GM23338 (cell line): ENCODE results near the gene IFT43. TPM values are rescaled to one million over a fixed set of nuclear protein-coding genes. Genes with fewer than 3 reads are reported as not detected.

Experiments used
- ATAC-seq: fragments of 200-7000 bp; cut with Tn5 transposase; 3 replicates; pipeline ENCODE4 v1.9.1; 2020
- DNase-seq: peaks from one replicate; pipeline ENCODE4 v3.0.0-alpha.2; 2015; ENCODE audit warnings: low spot score
- H2AFZ ChIP-seq: fragments of 200-600 bp; sonication (generic); 2 replicates; pipeline ENCODE4 v1.8.0; 2016; ENCODE audit warnings: antibody characterized with exemption, mild to moderate bottlenecking, moderate library complexity
- H3F3A ChIP-seq: fragments of 200-600 bp; sonication (generic); replicated peaks from 2 replicates; pipeline ENCODE4 v1.8.0; 2017; ENCODE audit warnings: antibody characterized with exemption, mixed run types, low read depth
- H3K27ac ChIP-seq: fragments of 200-600 bp; sonication (generic); 2 replicates; pipeline ENCODE4 v1.6.1; 2016; ENCODE audit warnings: low read depth
- H3K27me3 ChIP-seq: fragments of 200-600 bp; sonication (generic); 2 replicates; pipeline ENCODE4 v1.8.0; 2016; ENCODE audit warnings: mild to moderate bottlenecking, mixed run types, moderate library complexity; ENCODE audit not compliant: insufficient read depth
- H3K36me3 ChIP-seq: fragments of 200-600 bp; sonication (generic); 2 replicates; pipeline ENCODE4 v1.8.0; 2016; ENCODE audit warnings: mild to moderate bottlenecking; ENCODE audit not compliant: insufficient read depth
- H3K4me1 ChIP-seq: fragments of 200-600 bp; sonication (generic); 2 replicates; pipeline ENCODE4 v1.8.0; 2016; ENCODE audit warnings: mild to moderate bottlenecking, moderate library complexity; ENCODE audit not compliant: insufficient read depth
- H3K4me2 ChIP-seq: fragments of 200-600 bp; sonication (generic); 2 replicates; pipeline ENCODE4 v1.7.1; 2017; ENCODE audit warnings: mixed run types
- H3K4me3 ChIP-seq: fragments of 200-600 bp; sonication (generic); 2 replicates; pipeline ENCODE4 v1.6.1; 2016; ENCODE audit warnings: mixed run types
- H3K79me2 ChIP-seq: fragments of 200-600 bp; sonication (generic); replicated peaks from 2 replicates; pipeline ENCODE4 v1.8.0; 2017; ENCODE audit warnings: mild to moderate bottlenecking; ENCODE audit not compliant: insufficient read depth
- H3K9me2 ChIP-seq: fragments of 200-600 bp; sonication (generic); 2 replicates; pipeline ENCODE4 v1.8.0; 2017; ENCODE audit not compliant: insufficient read depth
- H4K20me1 ChIP-seq: fragments of 200-600 bp; sonication (generic); replicated peaks from 2 replicates; pipeline ENCODE4 v1.8.0; 2017; ENCODE audit warnings: mild to moderate bottlenecking; ENCODE audit not compliant: insufficient read depth
- H3K27ac Mint-ChIP-seq: 2 replicates; pipeline ENCODE4 v1.8.0; 2020; ENCODE audit warnings: inconsistent platforms, mild to moderate bottlenecking, moderate library complexity, mixed read lengths
- H3K27me3 Mint-ChIP-seq: 3 replicates; pipeline ENCODE4 v1.8.0; 2022; ENCODE audit warnings: low read depth, mild to moderate bottlenecking, moderate library complexity, mixed read lengths, inconsistent platforms; ENCODE audit not compliant: insufficient read depth, poor library complexity
- H3K36me3 Mint-ChIP-seq: 3 replicates; pipeline ENCODE4 v1.8.0; 2021; ENCODE audit warnings: low read depth, mild to moderate bottlenecking, inconsistent platforms, moderate library complexity, mixed read lengths
- H3K4me1 Mint-ChIP-seq: 3 replicates; pipeline ENCODE4 v1.8.0; 2020; ENCODE audit warnings: mild to moderate bottlenecking, inconsistent platforms, mixed read lengths
- H3K4me3 Mint-ChIP-seq: 3 replicates; pipeline ENCODE4 v1.8.0; 2021; ENCODE audit warnings: moderate library complexity, mild to moderate bottlenecking, inconsistent platforms, mixed read lengths
- H3K9me3 Mint-ChIP-seq: 3 replicates; pipeline ENCODE4 v1.8.0; 2020; ENCODE audit warnings: moderate library complexity, mild to moderate bottlenecking, inconsistent platforms, mixed read lengths
- EZH2 ChIP-seq: fragments of 200-600 bp; sonication (generic); IDR thresholded peaks from one replicate; pipeline ENCODE4 v1.8.0; 2017; ENCODE audit warnings: antibody characterized with exemption, mild to moderate bottlenecking, low read depth; ENCODE audit not compliant: unreplicated experiment
- JUNB ChIP-seq: IDR thresholded peaks from one replicate; pipeline ENCODE4 v1.6.1; 2016; ENCODE audit warnings: antibody characterized with exemption; ENCODE audit not compliant: unreplicated experiment
- NANOG ChIP-seq: IDR thresholded peaks from 2 replicates; pipeline ENCODE4 v1.6.1; 2016; ENCODE audit warnings: antibody characterized with exemption, borderline replicate concordance
- polyA plus RNA-seq: library from polyadenylated mRNA; unstranded; fragments of >200 nt; fragmentation: Nextera tagmentation; extraction: Ambion mirVana; gene quantifications from 2 replicates; pipeline ENCODE4 v1.2.1, GENCODE V29; 2016
- total RNA-seq: library from RNA; depleted of rRNA; stranded (reverse); fragments of >200 nt; shearing (Covaris generic); gene quantifications from 2 replicates; pipeline ENCODE4 v1.2.3, GENCODE V29; 2014
- TF ChIP-seq, protein P1 (sequence below): fragments of 250-450 bp; sonication (Bioruptor Pico); IDR thresholded peaks from 2 replicates; pipeline ENCODE4 v1.5.0; 2020; ENCODE audit warnings: mild to moderate bottlenecking, moderate library complexity
- TF ChIP-seq, protein P2 (sequence below): IDR thresholded peaks from 2 replicates; pipeline ENCODE4 v1.6.1; 2016; ENCODE audit warnings: antibody characterized with exemption
- TF ChIP-seq, protein P3 (sequence below), 2 experiments: fragments of 200-600 bp in 1 of 2; sonication (generic) in 1 of 2; conservative IDR thresholded peaks; 2 replicates each; pipeline versions ENCODE4 v1.5.1 to v1.6.1; 2016 to 2017; ENCODE audit warnings: antibody characterized with exemption in 2 of 2, low read depth in 2 of 2, mild to moderate bottlenecking in 2 of 2, moderate library complexity in 1 of 2

The IFT43 gene
- total and polyA plus RNA-seq, 2 experiments from 2014 or later = 21.5 to 43.1 TPM

- no peak for TF ChIP-seq JUNB
- TF ChIP-seq EZH2 = no peak
- TF ChIP-seq, protein P1, sequence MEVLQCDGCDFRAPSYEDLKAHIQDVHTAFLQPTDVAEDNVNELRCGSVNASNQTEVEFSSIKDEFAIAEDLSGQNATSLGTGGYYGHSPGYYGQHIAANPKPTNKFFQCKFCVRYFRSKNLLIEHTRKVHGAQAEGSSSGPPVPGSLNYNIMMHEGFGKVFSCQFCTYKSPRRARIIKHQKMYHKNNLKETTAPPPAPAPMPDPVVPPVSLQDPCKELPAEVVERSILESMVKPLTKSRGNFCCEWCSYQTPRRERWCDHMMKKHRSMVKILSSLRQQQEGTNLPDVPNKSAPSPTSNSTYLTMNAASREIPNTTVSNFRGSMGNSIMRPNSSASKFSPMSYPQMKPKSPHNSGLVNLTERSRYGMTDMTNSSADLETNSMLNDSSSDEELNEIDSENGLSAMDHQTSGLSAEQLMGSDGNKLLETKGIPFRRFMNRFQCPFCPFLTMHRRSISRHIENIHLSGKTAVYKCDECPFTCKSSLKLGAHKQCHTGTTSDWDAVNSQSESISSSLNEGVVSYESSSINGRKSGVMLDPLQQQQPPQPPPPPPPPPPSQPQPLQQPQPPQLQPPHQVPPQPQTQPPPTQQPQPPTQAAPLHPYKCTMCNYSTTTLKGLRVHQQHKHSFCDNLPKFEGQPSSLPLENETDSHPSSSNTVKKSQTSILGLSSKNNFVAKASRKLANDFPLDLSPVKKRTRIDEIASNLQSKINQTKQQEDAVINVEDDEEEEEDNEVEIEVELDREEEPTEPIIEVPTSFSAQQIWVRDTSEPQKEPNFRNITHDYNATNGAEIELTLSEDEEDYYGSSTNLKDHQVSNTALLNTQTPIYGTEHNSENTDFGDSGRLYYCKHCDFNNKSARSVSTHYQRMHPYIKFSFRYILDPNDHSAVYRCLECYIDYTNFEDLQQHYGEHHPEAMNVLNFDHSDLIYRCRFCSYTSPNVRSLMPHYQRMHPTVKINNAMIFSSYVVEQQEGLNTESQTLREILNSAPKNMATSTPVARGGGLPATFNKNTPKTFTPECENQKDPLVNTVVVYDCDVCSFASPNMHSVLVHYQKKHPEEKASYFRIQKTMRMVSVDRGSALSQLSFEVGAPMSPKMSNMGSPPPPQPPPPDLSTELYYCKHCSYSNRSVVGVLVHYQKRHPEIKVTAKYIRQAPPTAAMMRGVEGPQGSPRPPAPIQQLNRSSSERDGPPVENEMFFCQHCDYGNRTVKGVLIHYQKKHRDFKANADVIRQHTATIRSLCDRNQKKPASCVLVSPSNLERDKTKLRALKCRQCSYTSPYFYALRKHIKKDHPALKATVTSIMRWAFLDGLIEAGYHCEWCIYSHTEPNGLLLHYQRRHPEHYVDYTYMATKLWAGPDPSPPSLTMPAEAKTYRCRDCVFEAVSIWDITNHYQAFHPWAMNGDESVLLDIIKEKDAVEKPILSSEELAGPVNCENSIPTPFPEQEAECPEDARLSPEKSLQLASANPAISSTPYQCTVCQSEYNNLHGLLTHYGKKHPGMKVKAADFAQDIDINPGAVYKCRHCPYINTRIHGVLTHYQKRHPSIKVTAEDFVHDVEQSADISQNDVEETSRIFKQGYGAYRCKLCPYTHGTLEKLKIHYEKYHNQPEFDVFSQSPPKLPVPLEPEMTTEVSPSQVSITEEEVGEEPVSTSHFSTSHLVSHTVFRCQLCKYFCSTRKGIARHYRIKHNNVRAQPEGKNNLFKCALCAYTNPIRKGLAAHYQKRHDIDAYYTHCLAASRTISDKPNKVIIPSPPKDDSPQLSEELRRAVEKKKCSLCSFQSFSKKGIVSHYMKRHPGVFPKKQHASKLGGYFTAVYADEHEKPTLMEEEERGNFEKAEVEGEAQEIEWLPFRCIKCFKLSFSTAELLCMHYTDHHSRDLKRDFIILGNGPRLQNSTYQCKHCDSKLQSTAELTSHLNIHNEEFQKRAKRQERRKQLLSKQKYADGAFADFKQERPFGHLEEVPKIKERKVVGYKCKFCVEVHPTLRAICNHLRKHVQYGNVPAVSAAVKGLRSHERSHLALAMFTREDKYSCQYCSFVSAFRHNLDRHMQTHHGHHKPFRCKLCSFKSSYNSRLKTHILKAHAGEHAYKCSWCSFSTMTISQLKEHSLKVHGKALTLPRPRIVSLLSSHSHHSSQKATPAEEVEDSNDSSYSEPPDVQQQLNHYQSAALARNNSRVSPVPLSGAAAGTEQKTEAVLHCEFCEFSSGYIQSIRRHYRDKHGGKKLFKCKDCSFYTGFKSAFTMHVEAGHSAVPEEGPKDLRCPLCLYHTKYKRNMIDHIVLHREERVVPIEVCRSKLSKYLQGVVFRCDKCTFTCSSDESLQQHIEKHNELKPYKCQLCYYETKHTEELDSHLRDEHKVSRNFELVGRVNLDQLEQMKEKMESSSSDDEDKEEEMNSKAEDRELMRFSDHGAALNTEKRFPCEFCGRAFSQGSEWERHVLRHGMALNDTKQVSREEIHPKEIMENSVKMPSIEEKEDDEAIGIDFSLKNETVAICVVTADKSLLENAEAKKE (CRISPR knock-in tag) = no peak
Measured at GRCh38 chr14:76024211-76024907, 38.8 kb downstream of the IFT43 start (continued).

DNA sequence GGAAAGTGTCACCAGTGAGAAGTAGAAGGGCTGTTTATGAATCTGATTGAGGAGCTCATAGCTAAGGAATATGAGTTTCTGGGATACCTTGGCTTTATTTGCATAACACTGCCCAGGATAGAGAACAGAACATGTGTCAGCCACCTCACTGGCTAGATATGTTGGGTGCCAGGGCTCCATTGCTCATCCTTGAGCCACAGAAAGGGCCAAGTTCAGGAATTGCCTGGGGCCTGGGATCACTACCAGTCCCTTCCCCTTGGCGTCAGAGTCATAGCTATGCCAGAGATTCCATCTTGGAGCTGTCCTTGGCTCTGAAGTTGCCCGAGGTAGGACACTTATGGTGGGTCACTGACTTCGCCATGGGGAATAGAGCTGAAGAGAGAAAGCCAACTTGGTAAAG, 49.0 kb downstream of the IFT43 start:
- no peak overlapping the region for H3K27ac ChIP-seq
- no peak overlapping the region for H3K4me3 Mint-ChIP-seq
- H3K9me3 Mint-ChIP-seq = no peaks in the 10 kb centered on the region
- no peaks in the 10 kb centered on the region for H3K36me3 Mint-ChIP-seq
- H3F3A ChIP-seq = no peaks in the 10 kb centered on the region
- no peak for ATAC-seq
- no peak for DNase-seq
- no peaks in the 10 kb centered on the region; the same call in none of the 2 replicates for H4K20me1 ChIP-seq
- no peaks in the 10 kb centered on the region for H3K36me3 ChIP-seq
- no peak overlapping the region for H3K4me3 ChIP-seq
- H3K9me2 ChIP-seq = no peaks in the 10 kb centered on the region; the same call in 1 of the 2 replicates
- H3K4me1 Mint-ChIP-seq = no peaks in the 10 kb centered on the region
- no peak overlapping the region for H2AFZ ChIP-seq
- H3K27me3 ChIP-seq = no peaks in the 10 kb centered on the region
- no peaks in the 10 kb centered on the region for H3K4me1 ChIP-seq
- H3K27me3 Mint-ChIP-seq = no peaks in the 10 kb centered on the region
- H3K27ac Mint-ChIP-seq = no peak overlapping the region
- no peaks in the 10 kb centered on the region for H3K79me2 ChIP-seq
- H3K4me2 ChIP-seq = no peak overlapping the region
- TF ChIP-seq, protein P2, sequence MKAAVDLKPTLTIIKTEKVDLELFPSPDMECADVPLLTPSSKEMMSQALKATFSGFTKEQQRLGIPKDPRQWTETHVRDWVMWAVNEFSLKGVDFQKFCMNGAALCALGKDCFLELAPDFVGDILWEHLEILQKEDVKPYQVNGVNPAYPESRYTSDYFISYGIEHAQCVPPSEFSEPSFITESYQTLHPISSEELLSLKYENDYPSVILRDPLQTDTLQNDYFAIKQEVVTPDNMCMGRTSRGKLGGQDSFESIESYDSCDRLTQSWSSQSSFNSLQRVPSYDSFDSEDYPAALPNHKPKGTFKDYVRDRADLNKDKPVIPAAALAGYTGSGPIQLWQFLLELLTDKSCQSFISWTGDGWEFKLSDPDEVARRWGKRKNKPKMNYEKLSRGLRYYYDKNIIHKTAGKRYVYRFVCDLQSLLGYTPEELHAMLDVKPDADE = no peak
- TF ChIP-seq, protein P3, sequence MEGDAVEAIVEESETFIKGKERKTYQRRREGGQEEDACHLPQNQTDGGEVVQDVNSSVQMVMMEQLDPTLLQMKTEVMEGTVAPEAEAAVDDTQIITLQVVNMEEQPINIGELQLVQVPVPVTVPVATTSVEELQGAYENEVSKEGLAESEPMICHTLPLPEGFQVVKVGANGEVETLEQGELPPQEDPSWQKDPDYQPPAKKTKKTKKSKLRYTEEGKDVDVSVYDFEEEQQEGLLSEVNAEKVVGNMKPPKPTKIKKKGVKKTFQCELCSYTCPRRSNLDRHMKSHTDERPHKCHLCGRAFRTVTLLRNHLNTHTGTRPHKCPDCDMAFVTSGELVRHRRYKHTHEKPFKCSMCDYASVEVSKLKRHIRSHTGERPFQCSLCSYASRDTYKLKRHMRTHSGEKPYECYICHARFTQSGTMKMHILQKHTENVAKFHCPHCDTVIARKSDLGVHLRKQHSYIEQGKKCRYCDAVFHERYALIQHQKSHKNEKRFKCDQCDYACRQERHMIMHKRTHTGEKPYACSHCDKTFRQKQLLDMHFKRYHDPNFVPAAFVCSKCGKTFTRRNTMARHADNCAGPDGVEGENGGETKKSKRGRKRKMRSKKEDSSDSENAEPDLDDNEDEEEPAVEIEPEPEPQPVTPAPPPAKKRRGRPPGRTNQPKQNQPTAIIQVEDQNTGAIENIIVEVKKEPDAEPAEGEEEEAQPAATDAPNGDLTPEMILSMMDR (conservative IDR thresholded peaks at IDR 0.05; ENCODE audit: low read depth in 2 of 2) = no peak
- no peak for TF ChIP-seq NANOG
